HCT116 (cell line): ENCODE results near the gene CFAP74. TPM values are rescaled to one million over a fixed set of nuclear protein-coding genes. Genes with fewer than 3 reads are reported as not detected.

ENCODE experiments used
- ATAC-seq: fragments of 200-7000 bp; cut with Tn5 transposase; 2 replicates; pipeline ENCODE4 v1.9.1; 2020; ENCODE audit warnings: mild to moderate bottlenecking, moderate library complexity
- BruUV-seq: library from RNA; stranded (reverse); fragments of 400-500 nt; replicated peaks from 2 replicates; lab custom pipeline; 2021; lab: Mats Ljungman, UMichigan
- CTCF ChIA-PET: fragments of 300-600 bp; sonication (Branson Sonifier 250); formaldehyde crosslinking; loops from one replicate; lab custom pipeline; 2021; ENCODE audit warnings: antibody characterized with exemption; lab: Charles Lee
- POLR2A ChIA-PET: fragments of 300-600, 350-600 bp; sonication (Branson Sonifier 250); formaldehyde crosslinking; loops from one replicate; lab custom pipeline; 2021; ENCODE audit warnings: antibody characterized with exemption; lab: Charles Lee
- RAD21 ChIA-PET, 2 experiments: fragments of 300-600 bp; sonication (Branson Sonifier 250); formaldehyde crosslinking; loops; one replicate each; lab custom pipeline; 2023; ENCODE audit warnings: low total read pairs in 2 of 2; ENCODE audit not compliant: uncharacterized antibody in 2 of 2, unreplicated experiment in 2 of 2, low non-redundant PET in 1 of 2; lab: Charles Lee
- DNase-seq: peaks from one replicate; pipeline ENCODE4 v3.0.0-alpha.2; 2010; ENCODE audit warnings: low read depth, low spot score
- H2AFZ ChIP-seq: fragments of 200-600 bp; shearing (Covaris generic), sonication (generic); 2 replicates; pipeline ENCODE4 v1.6.1; 2017; ENCODE audit warnings: low read depth, mixed run types, mixed read lengths, antibody characterized with exemption, low read length; ENCODE audit not compliant: poor library complexity, severe bottlenecking
- H3K27ac ChIP-seq: 2 replicates; pipeline ENCODE4 v1.5.1; 2012; ENCODE audit warnings: low read depth, low read length
- H3K27me3 ChIP-seq: fragments of 200-600 bp; sonication (generic); 2 replicates; pipeline ENCODE4 v1.6.1; 2016; ENCODE audit warnings: mixed run types, low read length, mixed read lengths; ENCODE audit not compliant: insufficient read depth
- H3K36me3 ChIP-seq, 2 experiments: fragments of 200-500 bp in 1 of 2; fragments of 200-600 bp in 1 of 2; sonication (Bioruptor generic) in 1 of 2; sonication (generic) in 1 of 2; 2 replicates each; pipeline versions ENCODE4 v1.5.1 to v1.6.1; 2014 to 2016; ENCODE audit warnings: low read length in 2 of 2, inconsistent platforms in 1 of 2, mixed read lengths in 1 of 2, mixed run types in 1 of 2; ENCODE audit not compliant: insufficient read depth in 2 of 2, control insufficient read depth in 1 of 2
- H3K4me1 ChIP-seq, 2 experiments: fragments of 200-600 bp in 1 of 2; sonication (generic) in 1 of 2; 2 replicates each; pipeline versions ENCODE4 v1.5.1 to v1.6.1; 2012 to 2017; ENCODE audit warnings: low read length in 2 of 2, inconsistent platforms in 1 of 2, mild to moderate bottlenecking in 1 of 2, mixed read lengths in 1 of 2, mixed run types in 1 of 2, moderate library complexity in 1 of 2; ENCODE audit not compliant: insufficient read depth in 2 of 2, control insufficient read depth in 1 of 2
- H3K4me2 ChIP-seq: fragments of 200-600 bp; sonication (generic); 2 replicates; pipeline ENCODE4 v1.6.1; 2017; ENCODE audit warnings: mixed run types, low read length, mixed read lengths
- H3K4me3 ChIP-seq, 2 experiments: fragments of 200-600 bp in 1 of 2; sonication (generic) in 1 of 2; replicated peaks in 1 of 2; 2 replicates each; pipeline ENCODE4 v1.5.1; 2011 to 2016; ENCODE audit warnings: low read length in 2 of 2, control low read depth in 1 of 2, low read depth in 1 of 2, mild to moderate bottlenecking in 1 of 2, mixed read lengths in 1 of 2, mixed run types in 1 of 2
- H3K79me2 ChIP-seq: fragments of 200-600 bp; sonication (generic); 2 replicates; pipeline ENCODE4 v1.6.1; 2017; ENCODE audit warnings: mild to moderate bottlenecking, mixed run types, low read length, moderate library complexity, mixed read lengths; ENCODE audit not compliant: insufficient read depth
- H3K9ac ChIP-seq: fragments of 200-600 bp; sonication (generic); 2 replicates; pipeline ENCODE4 v1.6.1; 2016; ENCODE audit warnings: low read length, mixed read lengths
- H3K9me2 ChIP-seq: fragments of 200-600 bp; sonication (generic), shearing (Covaris generic); 2 replicates; pipeline ENCODE4 v1.6.1; 2017; ENCODE audit warnings: mixed run types, mild to moderate bottlenecking, moderate library complexity; ENCODE audit not compliant: insufficient read depth
- H3K9me3 ChIP-seq, 2 experiments: fragments of 200-500 bp in 1 of 2; fragments of 200-600 bp in 1 of 2; sonication (Bioruptor generic) in 1 of 2; sonication (generic) in 1 of 2; 2 replicates each; pipeline ENCODE4 v1.6.1; 2014 to 2017; ENCODE audit warnings: low read length in 2 of 2, mixed read lengths in 2 of 2, inconsistent platforms in 1 of 2, low read depth in 1 of 2, mild to moderate bottlenecking in 1 of 2, mixed run types in 1 of 2, moderate library complexity in 1 of 2; ENCODE audit not compliant: control insufficient read depth in 1 of 2, insufficient read depth in 1 of 2
- H4K20me1 ChIP-seq: fragments of 200-600 bp; sonication (generic), shearing (Covaris generic); 2 replicates; pipeline ENCODE4 v1.6.1; 2017; ENCODE audit warnings: mixed run types, mild to moderate bottlenecking, moderate library complexity; ENCODE audit not compliant: insufficient read depth
- ATF3 ChIP-seq: IDR thresholded peaks from 2 replicates; pipeline ENCODE4 v1.6.1; 2012
- CBX3 ChIP-seq: IDR thresholded peaks from 2 replicates; pipeline ENCODE4 v1.6.1; 2012; ENCODE audit warnings: low read depth
- CEBPB ChIP-seq: IDR thresholded peaks from 2 replicates; pipeline ENCODE4 v1.6.1; 2012; ENCODE audit warnings: low read depth
- EGR1 ChIP-seq: IDR thresholded peaks from 2 replicates; pipeline ENCODE4 v1.6.1; 2012; ENCODE audit warnings: low read depth
- FOSL1 ChIP-seq: IDR thresholded peaks from 2 replicates; pipeline ENCODE4 v1.6.1; 2012; ENCODE audit warnings: low read depth
- JUND ChIP-seq: IDR thresholded peaks from 2 replicates; pipeline ENCODE4 v1.6.1; 2012
- REST ChIP-seq: IDR thresholded peaks from 2 replicates; pipeline ENCODE4 v1.6.1; 2012; ENCODE audit warnings: low read depth
- SRF ChIP-seq: IDR thresholded peaks from 2 replicates; pipeline ENCODE4 v1.6.1; 2012; ENCODE audit warnings: low read depth
- TCF7L2 ChIP-seq: IDR thresholded peaks from 2 replicates; pipeline ENCODE4 v1.7.0; 2011; ENCODE audit warnings: borderline replicate concordance, inconsistent platforms; ENCODE audit not compliant: insufficient read depth, insufficient read length; ENCODE audit errors: extremely low read depth
- intact Hi-C: fragments of 100-400 bp; cut with micrococcal nuclease; formaldehyde crosslinking; loops from 2 replicates; pipeline ENCODE4 v1.10.0; 2022
- total RNA-seq: library from RNA; stranded (reverse); gene quantifications from one replicate; pipeline ENCODE4 v1.2.1, GENCODE V29; 2021; ENCODE audit not compliant: unreplicated experiment

The CFAP74 gene
- total RNA-seq, 1 experiment from 2014 or later = 4.9 TPM

GRCh38 chr1:1877865-1878436 is 125.6 kb downstream of the CFAP74 start:
- Histone ChIP-seq H3K27me3 (no peaks in the 10 kb centered on the region), H3K4me3 (no peak overlapping the region), H3K4me1 (no peaks in the 10 kb centered on the region), H3K36me3 (peaks cover 2 to 22% of the 10 kb centered on the region in 2 experiments; a peak in 2 of 4 replicates), H3K9ac (no peak overlapping the region), H3K9me2 (no peaks in the 10 kb centered on the region), H2AFZ (no peak overlapping the region), H3K4me2 (no peak overlapping the region), H3K79me2 (peaks cover 99% of the 10 kb centered on the region), H3K27ac (no peak overlapping the region), H3K9me3 (no peaks in the 10 kb centered on the region), H4K20me1 (peaks cover 13% of the 10 kb centered on the region; the same call in 1 of the 2 replicates)
- ChIA-PET RAD21 (no interaction called here), POLR2A (interaction anchor here (1.5 kb wide), 1 partner anchor 10 kb away, joined by 5 read pairs; no protein-coding TSS in a partner anchor), CTCF (no interaction called here)
- intact Hi-C loops = no loop called here
- no peak for ATAC-seq
- no peak for DNase-seq
- TF ChIP-seq SRF (no peak), REST (no peak), FOSL1 (no peak), EGR1 (no peak), TCF7L2 (no peak), JUND (no peak), CEBPB (no peak), ATF3 (no peak), CBX3 (no peak)
- BruUV-seq = no TSS peak
